OCI-LY1 (cell line): ENCODE results near the gene NAA11.

Source experiments
- H2AFZ ChIP-seq: fragments of 200-600 bp; sonication (generic), shearing (Covaris generic); 2 replicates; pipeline ENCODE4 v1.6.0; 2014; ENCODE audit warnings: antibody characterized with exemption, mild to moderate bottlenecking, low read length
- H3F3A ChIP-seq: fragments of 200-600 bp; sonication (generic), shearing (Covaris generic); 2 replicates; pipeline ENCODE4 v1.6.0; 2014; ENCODE audit warnings: mild to moderate bottlenecking, antibody characterized with exemption, low read length, moderate library complexity; ENCODE audit not compliant: insufficient read depth
- H3K27ac ChIP-seq: fragments of 200-600 bp; sonication (generic); 2 replicates; pipeline ENCODE4 v1.5.1; 2014; ENCODE audit warnings: low read length, mixed run types, mild to moderate bottlenecking, low read depth; ENCODE audit not compliant: poor library complexity, severe bottlenecking
- H3K27me3 ChIP-seq: fragments of 200-600 bp; sonication (generic); 2 replicates; pipeline ENCODE4 v1.6.0; 2014; ENCODE audit warnings: antibody characterized with exemption, mild to moderate bottlenecking, low read length, moderate library complexity; ENCODE audit not compliant: insufficient read depth
- H3K36me3 ChIP-seq: fragments of 200-600 bp; sonication (generic); 2 replicates; pipeline ENCODE4 v1.6.1; 2014; ENCODE audit warnings: mild to moderate bottlenecking, antibody characterized with exemption, low read length, moderate library complexity, mixed read lengths; ENCODE audit not compliant: insufficient read depth
- H3K4me1 ChIP-seq: fragments of 200-600 bp; sonication (generic); 2 replicates; pipeline ENCODE4 v1.5.1; 2014; ENCODE audit warnings: mild to moderate bottlenecking, low read length, moderate library complexity; ENCODE audit not compliant: insufficient read depth, severe bottlenecking
- H3K4me2 ChIP-seq: fragments of 200-600 bp; sonication (generic), shearing (Covaris generic); 2 replicates; pipeline ENCODE4 v1.6.1; 2014; ENCODE audit warnings: low read length
- H3K4me3 ChIP-seq: fragments of 200-600 bp; sonication (generic); 2 replicates; pipeline ENCODE4 v1.5.1; 2014; ENCODE audit warnings: low read length, low read depth, mild to moderate bottlenecking, mixed read lengths; ENCODE audit not compliant: poor library complexity, severe bottlenecking
- H3K79me2 ChIP-seq: fragments of 200-600 bp; shearing (Covaris generic); 2 replicates; pipeline ENCODE4 v1.6.1; 2016; ENCODE audit warnings: mixed run types, low read length, mixed read lengths; ENCODE audit not compliant: insufficient read depth
- H3K9ac ChIP-seq: fragments of 200-600 bp; sonication (generic), shearing (Covaris generic); 2 replicates; pipeline ENCODE4 v1.6.1; 2014; ENCODE audit warnings: mild to moderate bottlenecking, low read length, mixed read lengths
- H3K9me2 ChIP-seq: fragments of 200-600 bp; sonication (generic), shearing (Covaris generic); 2 replicates; pipeline ENCODE4 v1.6.1; 2014; ENCODE audit warnings: low read depth, mild to moderate bottlenecking, low read length, mixed read lengths
- H3K9me3 ChIP-seq: fragments of 200-600 bp; shearing (Covaris generic); 2 replicates; pipeline ENCODE4 v1.6.1; 2014; ENCODE audit warnings: low read length, mixed read lengths
- H4K20me1 ChIP-seq: fragments of 200-600 bp; sonication (generic), shearing (Covaris generic); 2 replicates; pipeline ENCODE4 v1.6.0; 2016; ENCODE audit warnings: mild to moderate bottlenecking, low read length; ENCODE audit not compliant: insufficient read depth
- CTCF ChIP-seq: fragments of 200-600 bp; sonication (generic), shearing (Covaris generic); IDR thresholded peaks from 2 replicates; pipeline ENCODE4 v1.5.1; 2017; ENCODE audit warnings: mild to moderate bottlenecking, antibody characterized with exemption, low read length, moderate library complexity, mixed read lengths
- EZH2 ChIP-seq: fragments of 200-600 bp; sonication (generic), shearing (Covaris generic); IDR thresholded peaks from 2 replicates; pipeline ENCODE4 v1.8.0; 2017; ENCODE audit warnings: borderline replicate concordance, mixed run types, mild to moderate bottlenecking, antibody characterized with exemption, low read length, moderate library complexity, mixed read lengths

NAA11 gene

GRCh38 chr4:79340568-79340967 is 14.7 kb upstream of the NAA11 start:
- H3K27ac ChIP-seq: no peak overlapping the region
- no peaks in the 10 kb centered on the region for H3K79me2 ChIP-seq
- no peak for TF ChIP-seq CTCF
- no peak for TF ChIP-seq EZH2

DNA sequence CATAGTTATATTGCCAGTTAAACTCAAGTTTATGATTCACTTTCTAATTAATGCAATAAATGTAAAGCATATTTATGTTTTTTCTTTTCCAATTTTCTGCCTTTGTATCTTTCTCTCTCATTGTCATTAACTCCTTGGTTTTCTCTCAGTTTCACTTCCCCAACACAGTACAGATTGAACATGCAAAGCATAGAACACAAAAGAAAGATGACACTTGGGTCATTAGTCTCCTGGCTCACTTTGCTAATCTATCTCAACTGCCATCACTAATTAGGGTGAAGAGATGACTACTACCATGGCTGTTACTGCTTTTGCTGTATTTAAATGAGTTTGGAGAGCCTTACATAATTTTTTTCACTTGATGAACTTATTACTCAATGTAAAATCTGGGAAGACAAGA is 12.3 kb upstream of the NAA11 start:
- H2AFZ ChIP-seq: no peak overlapping the region
- H3F3A ChIP-seq: no peaks in the 10 kb centered on the region
- H3K27ac ChIP-seq: no peak overlapping the region
- no peaks in the 10 kb centered on the region for H3K9me3 ChIP-seq
- H3K4me1 ChIP-seq: no peaks in the 10 kb centered on the region
- no peak overlapping the region for H3K4me2 ChIP-seq
- no peaks in the 10 kb centered on the region for H3K79me2 ChIP-seq
- no peak overlapping the region for H3K4me3 ChIP-seq
- no peaks in the 10 kb centered on the region for H3K9me2 ChIP-seq
- H4K20me1 ChIP-seq: no peaks in the 10 kb centered on the region
- H3K36me3 ChIP-seq: no peaks in the 10 kb centered on the region
- TF ChIP-seq EZH2 (no peak), CTCF (no peak)
- no peaks in the 10 kb centered on the region for H3K27me3 ChIP-seq
- no peak overlapping the region for H3K9ac ChIP-seq

More at GRCh38 chr4:79340568-79340967, 14.7 kb upstream of the NAA11 start:
- H2AFZ ChIP-seq: no peak overlapping the region
- H3K27me3 ChIP-seq: no peaks in the 10 kb centered on the region
- H3K4me3 ChIP-seq: no peak overlapping the region
- no peaks in the 10 kb centered on the region for H3F3A ChIP-seq
- H3K9me2 ChIP-seq: no peaks in the 10 kb centered on the region
- H4K20me1 ChIP-seq: no peaks in the 10 kb centered on the region
- H3K9ac ChIP-seq: no peak overlapping the region
- H3K4me1 ChIP-seq: no peaks in the 10 kb centered on the region
- no peaks in the 10 kb centered on the region for H3K9me3 ChIP-seq
- no peak overlapping the region for H3K4me2 ChIP-seq
- no peaks in the 10 kb centered on the region for H3K36me3 ChIP-seq

DNA sequence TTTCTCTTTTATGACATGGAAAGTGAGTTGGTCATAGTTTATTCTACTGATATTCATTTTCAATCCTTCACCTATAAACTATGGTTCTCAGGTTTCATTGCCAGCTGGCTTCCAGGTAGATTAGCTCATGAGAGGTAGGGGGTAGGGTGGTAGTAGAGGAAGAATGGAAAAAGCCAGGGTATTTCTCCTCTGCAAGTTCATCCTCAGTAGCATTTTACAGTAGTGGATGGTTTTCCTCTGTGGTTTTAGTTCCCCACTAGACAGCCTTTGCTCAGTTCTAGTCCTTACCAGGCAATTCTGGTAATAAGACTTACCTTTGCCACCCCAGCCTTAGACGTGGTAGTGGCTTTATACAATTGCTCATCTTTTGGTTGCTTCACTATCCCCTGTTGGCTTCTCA is 8.9 kb upstream of the NAA11 start:
- no peaks in the 10 kb centered on the region for H3K79me2 ChIP-seq
- H3K9me3 ChIP-seq: no peaks in the 10 kb centered on the region
- H3K4me2 ChIP-seq: no peak overlapping the region
- no peak overlapping the region for H3K4me3 ChIP-seq
- TF ChIP-seq CTCF (no peak), EZH2 (no peak)
- no peak overlapping the region for H2AFZ ChIP-seq
- H3K27me3 ChIP-seq: no peaks in the 10 kb centered on the region
- no peaks in the 10 kb centered on the region for H4K20me1 ChIP-seq
- H3K36me3 ChIP-seq: no peaks in the 10 kb centered on the region
- H3F3A ChIP-seq: no peaks in the 10 kb centered on the region
- H3K9me2 ChIP-seq: no peaks in the 10 kb centered on the region
- no peaks in the 10 kb centered on the region for H3K4me1 ChIP-seq
- H3K27ac ChIP-seq: no peak overlapping the region
- no peak overlapping the region for H3K9ac ChIP-seq
